Thyroid gland (tissue), 4 donors: ENCODE measurements around the gene RGS19.

Experiments
- POLR2A ChIP-seq, 2 donors: fragments of 450-650 bp; IDR thresholded peaks; one replicate each; pipeline ENCODE4 v1.6.1; 2017; ENCODE audit warnings: antibody characterized with exemption in 2 of 2, mild to moderate bottlenecking in 2 of 2, moderate library complexity in 1 of 2
- TF ChIP-seq, protein P1 (sequence below), 6 experiments: fragments of 200-600 bp in 3 of 6; fragments of 450-650 bp in 3 of 6; sonication (generic) in 3 of 6; IDR thresholded peaks; one replicate each; pipeline ENCODE4 v1.5.1; 2016 to 2019; ENCODE audit warnings: antibody characterized with exemption in 6 of 6, mild to moderate bottlenecking in 2 of 6, inconsistent platforms in 1 of 6, moderate library complexity in 1 of 6

DNA sequence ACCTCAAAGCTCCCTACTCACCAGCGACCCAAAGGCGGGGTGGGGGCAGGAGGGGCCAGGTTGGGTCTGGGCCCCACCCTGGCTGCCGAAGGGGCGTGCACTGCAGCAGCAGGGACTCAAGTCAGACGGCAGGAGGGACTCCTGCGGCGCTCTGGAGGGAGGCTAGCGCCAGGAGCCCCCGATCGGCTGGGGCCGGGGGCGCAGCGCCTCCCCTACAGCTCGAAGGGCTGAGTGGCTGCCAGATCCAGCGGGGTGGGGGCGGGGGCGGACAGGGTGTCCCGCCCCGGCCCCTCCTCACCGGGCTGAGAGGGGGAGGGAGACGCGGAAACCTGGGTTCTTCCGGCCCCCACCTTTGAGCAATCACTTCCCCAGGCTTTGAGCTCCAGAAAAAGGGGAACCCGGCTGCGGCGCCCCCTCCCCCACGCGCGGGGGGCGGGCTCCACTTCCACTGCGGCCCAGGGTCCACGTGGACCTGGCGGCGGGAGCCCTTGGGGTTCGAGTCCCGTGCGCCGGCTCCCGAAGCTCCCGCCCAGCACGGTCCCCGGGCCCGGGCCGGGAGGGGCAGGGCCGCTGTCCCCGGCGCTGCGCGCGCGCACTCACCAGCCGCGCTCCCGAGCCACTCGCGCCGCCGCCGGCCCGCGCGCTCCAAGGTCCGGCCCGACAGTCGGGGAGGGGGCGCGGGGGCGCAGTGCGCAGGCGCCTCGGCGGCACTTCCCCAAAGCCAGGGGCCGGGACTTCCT is at the start of gene RGS19:
- peak in 1 of 2 donors; percentile 32 for TF ChIP-seq POLR2A (IDR thresholded peaks at IDR 0.05)
- TF ChIP-seq, protein P1, sequence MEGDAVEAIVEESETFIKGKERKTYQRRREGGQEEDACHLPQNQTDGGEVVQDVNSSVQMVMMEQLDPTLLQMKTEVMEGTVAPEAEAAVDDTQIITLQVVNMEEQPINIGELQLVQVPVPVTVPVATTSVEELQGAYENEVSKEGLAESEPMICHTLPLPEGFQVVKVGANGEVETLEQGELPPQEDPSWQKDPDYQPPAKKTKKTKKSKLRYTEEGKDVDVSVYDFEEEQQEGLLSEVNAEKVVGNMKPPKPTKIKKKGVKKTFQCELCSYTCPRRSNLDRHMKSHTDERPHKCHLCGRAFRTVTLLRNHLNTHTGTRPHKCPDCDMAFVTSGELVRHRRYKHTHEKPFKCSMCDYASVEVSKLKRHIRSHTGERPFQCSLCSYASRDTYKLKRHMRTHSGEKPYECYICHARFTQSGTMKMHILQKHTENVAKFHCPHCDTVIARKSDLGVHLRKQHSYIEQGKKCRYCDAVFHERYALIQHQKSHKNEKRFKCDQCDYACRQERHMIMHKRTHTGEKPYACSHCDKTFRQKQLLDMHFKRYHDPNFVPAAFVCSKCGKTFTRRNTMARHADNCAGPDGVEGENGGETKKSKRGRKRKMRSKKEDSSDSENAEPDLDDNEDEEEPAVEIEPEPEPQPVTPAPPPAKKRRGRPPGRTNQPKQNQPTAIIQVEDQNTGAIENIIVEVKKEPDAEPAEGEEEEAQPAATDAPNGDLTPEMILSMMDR (IDR thresholded peaks at IDR 0.05) = no peak
